HL-60/S4 treated with phorbol 12-myristate 13-acetate at 8.2 ng/mL for 4 days and 3 days (cell line): ENCODE data around the gene SV2C.

Source experiments
- in situ Hi-C: fragments of 300-500 bp; cut with MboI; formaldehyde crosslinking; loops from 2 replicates; pipeline ENCODE4 v1.15.0; 2022; ENCODE audit warnings: low sequenced_read_pairs

Gene SV2C

DNA sequence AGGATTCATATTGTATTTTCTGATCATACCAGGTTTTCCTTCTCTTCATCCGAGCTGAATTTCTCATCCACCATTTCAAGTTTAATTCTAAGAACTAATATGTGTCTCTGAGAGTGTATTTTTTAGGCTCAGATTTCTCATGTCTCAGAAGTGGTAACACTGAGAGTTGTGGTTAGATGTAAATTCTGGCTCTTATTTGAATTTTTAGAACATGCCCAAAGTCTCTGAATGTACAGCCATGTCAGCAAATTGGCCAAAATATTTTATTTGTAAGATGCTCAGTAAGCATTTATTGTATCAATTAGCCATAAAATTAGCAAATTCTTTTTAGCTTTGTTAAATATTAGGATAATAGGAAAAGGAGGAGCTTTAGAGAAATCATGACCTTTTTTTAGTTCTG lies 16.6 kb downstream of the SV2C start:
- in situ Hi-C loops, result no loop called here

DNA sequence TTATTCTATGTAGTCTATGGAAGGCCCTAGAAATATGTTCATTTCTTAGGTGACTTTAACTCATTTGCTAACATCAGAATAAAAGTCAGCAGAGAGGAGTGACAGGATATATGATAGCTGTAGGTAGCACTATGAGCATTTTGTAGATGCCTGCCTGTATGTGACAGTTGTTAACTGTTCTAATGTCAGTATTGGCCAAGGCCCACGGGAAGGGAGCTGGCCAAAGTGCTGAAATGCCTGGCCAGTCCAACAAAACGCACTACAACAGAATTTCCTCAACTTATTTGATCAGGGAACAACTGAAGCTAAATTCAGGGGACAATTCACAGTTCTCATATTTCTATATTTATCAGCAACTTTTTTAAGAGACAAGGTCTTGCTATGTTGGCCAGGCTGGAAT lies 20.8 kb downstream of the SV2C start:
- in situ Hi-C loops, result no loop called here

DNA sequence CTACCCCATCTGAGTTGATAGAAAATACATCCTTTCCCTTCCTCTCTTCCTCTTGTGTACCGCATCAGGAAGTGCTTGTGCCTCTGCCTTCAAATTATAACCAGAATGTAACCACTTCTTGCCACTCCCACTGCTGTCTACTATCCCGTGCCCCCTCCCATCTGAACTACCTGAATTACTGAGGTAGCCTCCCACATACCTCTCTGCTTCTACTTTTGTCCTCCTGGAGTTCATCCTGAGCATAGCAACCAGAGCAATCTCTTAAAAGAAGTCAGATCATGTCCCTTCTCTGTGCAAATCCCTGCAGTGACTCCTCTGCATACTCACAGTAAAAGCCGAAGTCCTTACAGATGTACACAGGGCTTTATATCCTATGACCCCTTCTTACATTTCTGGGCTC lies 23.0 kb downstream of the SV2C start:
- in situ Hi-C loops, result no loop called here

DNA sequence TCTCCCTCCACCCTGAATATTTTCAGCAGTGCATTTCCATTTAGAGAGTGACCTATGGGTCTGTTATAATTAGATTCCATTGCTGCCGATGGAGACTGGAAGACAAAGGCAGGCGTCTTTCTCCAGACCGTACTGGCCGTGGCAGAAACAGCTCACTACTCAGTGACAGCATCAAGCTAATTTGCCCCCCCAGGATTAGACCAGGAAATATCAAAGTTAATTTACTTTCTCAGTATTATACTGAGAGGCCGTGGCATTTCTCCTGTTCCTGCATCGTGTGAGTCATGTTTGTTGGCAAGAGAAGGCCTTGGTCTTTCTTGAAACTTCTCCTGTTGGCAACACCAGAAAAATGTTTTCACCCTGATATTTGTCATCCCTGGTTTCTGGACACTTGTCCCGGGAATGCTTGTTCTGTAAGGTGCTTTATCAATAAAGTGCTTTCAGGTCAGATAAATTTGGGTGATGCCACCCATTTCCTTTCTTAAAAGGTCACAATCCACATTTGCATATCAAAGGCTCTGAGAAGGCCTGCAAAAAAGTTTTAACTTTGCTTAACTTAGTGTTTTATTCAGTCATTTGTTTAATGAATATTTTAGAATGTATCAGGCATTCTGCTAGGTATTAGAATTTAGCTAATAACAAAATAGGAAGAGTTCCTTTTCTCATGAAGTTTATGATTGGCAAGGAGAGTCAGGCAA lies 28.4 kb downstream of the SV2C start:
- in situ Hi-C loops, result no loop called here

DNA sequence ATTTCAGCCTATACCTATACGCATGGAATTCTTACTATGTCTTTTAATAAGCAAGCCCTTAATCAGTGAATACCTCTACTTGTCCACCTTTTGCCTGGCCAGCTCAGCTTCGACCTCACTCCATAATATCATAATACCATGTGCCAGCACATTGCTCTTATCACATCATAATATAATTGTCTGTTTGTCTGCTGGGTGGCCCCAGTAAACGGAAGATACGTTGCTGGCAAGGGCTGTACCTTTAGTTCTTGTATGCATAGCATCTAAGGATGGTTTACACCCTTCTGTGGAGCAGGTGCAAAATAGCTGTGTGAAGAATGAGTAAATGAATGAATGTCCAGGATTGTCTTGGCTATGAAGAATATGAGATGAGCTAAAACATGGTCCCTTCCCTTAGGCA lies 29.9 kb downstream of the SV2C start:
- in situ Hi-C loops, result no loop called here

DNA sequence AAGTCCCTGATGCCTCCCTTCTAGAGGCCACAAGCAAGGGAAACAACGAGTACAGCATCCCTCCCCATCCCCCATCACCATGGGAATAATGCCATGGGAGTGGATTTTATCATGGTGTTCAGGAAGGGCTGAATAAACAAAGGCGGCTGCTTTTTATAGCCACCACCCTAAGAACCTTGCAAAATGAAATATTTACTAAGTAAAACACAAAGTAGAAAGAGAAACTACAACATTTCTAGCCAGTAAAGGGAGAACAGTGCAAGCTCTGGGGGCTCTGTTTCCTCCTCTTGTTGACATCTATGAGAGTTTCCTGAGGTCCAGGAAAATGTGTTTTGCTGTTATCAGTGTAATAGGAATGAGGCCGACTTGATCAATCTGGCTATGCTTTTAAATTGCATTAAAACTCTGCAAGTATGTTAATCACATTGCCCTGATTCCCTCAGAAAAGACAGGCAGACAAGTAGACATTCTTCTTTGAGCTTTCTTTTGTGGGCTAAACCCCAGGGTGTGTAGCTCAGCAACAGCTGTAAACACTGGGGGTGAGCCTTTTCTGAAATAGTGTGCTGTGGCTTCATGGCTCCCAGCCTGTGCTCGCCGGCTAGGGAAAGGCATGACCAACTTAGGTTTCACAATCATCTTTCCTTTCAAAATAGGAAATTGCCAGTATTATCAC lies 31.1 kb downstream of the SV2C start:
- in situ Hi-C loops, result no loop called here

DNA sequence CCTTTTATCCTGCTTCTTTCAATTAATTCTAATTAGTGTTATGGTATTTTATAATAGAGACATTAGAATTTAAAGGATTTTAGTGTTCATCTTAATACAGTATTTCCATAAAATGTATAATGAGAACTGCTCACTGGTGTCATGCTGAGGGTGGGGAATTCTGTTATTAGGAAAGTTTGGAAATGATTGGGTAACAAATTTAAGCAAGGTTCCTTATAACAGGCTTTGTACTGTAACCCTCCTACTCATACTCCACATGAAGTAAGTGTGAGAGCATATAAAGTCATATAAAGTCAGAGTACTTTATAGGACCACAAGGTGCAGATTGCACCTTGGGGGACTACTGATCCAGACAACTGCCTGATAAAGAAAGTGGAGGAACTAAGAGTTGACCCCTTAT lies 42.2 kb downstream of the SV2C start:
- in situ Hi-C loops, result no loop called here

DNA sequence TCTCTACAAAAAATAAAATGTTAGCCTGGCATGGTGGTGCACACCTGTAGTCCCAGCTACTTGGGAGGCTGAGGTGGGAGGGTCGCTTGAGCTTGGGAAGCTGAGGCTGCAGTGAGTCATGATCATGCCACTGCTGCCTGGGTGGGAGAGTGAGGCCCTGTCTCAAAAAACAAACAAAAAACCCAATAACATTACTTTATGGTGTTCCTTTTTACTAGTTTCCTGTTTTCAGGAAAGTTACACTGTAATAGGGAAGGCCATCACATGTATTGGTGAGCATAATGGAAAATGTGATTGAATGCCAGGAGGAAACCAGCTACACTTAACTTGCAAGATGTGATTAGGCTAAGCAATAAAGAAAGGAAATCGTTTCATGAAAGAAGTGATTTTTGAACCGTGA lies 42.7 kb downstream of the SV2C start:
- in situ Hi-C loops, result no loop called here

DNA sequence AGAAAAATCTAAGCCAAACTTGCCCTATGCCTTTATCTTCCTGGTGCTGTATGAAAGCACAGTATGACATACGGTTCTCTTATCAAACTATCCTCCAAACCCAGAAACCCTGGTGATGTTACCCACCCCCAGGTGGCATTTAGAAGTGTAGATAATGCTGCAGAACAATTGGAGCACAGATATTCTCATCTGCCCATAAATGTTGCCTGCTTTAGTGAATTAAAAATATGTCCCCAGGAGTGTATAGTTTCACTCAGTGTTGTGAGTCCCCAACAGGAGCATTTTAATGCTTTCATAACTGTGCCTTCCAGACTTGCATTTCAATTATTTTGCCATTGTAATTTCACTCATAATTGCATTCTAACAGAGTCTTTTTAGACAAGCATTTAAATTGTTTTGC lies 50.8 kb downstream of the SV2C start:
- in situ Hi-C loops, result no loop called here

DNA sequence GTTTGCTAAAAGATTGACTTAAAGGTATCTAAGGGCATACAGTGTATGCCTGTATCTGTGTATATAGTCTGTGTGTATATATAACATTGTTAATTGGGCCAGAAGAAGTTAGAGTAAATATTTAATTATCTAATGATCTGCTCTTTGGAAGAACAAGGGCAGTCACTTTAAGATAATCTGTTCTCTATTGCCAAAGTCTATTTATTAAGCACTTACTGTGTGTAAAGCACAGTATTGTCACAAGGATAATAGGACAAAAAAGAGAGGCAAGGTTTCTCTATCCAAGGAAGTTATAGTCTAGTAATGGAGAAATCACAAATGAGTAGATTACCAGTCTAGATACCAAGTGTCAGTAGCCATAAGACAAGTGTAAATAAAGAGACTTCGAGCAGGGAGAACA lies 51.5 kb downstream of the SV2C start:
- in situ Hi-C loops, result no loop called here

DNA sequence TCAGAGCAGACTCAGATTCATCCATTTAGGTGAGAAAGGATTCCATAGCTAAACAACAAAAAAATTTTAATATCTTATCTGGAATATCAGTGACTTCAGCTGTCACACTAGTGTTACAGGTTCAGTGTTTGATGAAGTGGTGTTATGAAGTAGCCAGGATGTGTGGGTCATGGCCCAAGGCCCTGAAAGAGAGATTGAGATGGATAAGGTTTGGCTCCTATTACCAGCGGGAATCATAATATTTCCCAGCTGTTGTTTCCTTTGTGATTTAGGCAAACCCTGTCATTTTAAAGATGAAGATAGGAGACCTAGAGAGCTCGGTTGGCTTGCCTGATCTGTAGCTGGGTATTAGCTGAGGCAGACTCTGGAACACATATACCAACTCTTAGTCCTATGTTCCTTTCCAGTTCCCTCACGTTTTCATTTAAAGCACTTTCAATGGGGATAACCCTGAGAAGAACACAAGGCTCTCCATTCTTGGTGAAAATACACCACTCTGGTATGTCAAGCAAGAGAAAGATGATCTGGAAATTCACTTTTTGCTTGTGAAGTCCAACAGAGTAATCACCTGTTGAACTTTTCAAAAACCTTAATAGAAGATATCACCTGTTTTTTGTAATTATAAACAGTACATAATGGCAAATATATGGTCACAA lies 54.8 kb downstream of the SV2C start:
- in situ Hi-C loops, result no loop called here

DNA sequence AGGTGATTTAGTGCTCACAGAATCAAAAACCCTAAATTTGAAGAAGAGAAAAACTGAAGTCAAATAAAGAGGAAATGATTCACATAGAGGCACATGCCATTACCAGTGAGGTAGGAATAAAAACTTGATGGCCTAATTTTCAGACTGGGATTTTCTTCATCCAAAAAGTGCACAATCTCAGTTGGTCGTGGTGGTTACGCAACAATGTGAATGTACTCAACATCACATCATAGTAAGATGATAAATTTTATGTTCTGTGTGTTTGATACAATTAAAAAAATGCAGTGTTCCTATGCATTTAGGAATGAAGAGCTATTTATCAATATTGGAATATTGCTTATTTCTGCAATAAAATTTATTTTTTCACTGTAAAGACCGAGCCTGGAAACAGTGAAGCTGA lies 60.7 kb downstream of the SV2C start:
- in situ Hi-C loops, result no loop called here

DNA sequence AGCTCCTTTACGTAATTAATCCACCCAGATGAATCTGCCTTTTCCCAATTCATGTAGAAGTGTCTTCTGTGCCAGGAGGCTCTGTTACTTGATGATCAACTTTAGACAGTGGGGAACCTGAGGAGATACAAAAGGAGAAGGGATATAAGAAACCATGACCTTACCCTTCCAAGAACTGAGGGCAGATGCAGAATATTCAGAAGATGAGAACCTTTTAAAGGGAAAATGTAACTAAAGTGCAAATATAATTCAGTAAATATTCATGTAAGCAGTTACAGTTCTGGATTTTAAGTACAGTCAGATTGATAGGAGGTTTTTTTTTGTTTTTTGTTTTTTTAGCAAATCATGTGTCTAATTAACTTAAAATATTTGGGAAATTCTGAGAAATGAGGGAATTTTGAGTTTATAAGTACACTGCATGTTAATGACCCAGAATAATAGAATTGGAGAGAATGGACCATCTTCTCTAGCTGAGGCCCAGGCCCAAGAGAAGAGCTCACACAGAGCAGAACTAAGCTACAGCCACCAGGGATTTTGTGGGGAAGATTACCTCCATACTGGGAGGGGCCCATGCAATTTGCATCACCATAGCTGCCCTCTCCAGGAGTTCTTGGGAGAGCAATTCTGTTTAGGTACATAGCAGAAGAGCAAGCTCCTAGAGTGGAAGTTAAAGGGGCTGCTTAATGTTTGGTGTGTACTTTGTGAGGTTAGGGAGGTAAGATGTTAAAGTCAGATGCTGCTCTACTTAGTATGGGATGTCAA lies 61.5 kb downstream of the SV2C start:
- in situ Hi-C loops, result no loop called here

DNA sequence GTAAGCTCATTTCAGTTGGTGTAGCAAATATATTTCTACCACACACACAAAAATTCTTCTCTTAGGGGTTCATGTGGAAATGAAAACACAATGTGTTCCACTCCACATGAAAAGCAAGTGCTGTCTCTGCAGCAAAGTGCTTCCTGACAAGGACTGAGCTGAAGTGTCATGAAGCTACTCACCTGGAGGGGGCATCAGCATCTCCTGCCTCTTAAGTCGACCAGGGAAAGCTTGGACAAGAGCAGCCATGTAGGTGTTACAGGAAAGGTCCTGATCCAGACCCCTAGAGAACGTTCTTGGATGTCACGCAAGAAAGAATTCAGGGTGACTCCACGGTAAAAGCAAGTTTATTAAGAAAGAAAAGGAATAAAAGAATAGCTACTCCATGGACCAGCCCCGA lies 62.8 kb downstream of the SV2C start:
- in situ Hi-C loops, result no loop called here

DNA sequence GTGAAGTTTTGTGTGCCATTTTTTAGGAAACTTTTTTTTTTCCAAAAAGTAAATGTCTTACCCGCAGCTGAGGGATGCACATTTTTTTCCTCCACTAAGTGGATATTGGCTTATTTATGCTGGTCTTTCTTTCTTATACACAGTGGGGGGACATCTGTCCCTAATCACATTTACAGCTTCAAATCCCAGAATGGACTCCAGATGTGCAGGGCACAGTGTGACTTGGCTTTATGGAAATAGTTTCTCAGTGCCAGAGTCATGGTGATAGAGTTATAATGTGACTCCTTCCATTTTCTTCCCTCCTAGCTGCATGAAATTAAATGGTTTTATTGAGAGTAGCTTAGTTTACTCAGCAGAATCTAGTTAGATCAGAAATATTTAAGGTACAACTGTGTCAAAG lies 66.5 kb downstream of the SV2C start:
- in situ Hi-C loops, result no loop called here

DNA sequence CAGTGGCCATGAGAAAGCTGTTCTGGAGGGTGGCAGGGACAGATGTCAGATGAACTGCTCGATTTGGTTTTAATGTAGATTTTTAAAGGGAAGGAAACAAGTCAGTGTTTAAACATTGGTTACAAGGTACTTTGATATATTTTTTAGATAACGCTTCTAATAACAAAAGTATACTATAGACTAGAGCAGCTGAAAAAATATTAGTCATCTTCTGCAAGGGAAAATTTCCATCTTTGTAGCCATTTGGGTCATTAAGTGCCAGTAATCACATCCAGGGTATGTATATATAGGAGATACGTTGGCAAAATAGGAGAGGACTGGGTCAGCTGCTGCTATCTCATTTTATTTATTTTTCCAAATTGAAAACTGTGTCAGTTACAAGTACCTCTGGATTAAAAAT lies 69.0 kb downstream of the SV2C start:
- in situ Hi-C loops, result no loop called here

DNA sequence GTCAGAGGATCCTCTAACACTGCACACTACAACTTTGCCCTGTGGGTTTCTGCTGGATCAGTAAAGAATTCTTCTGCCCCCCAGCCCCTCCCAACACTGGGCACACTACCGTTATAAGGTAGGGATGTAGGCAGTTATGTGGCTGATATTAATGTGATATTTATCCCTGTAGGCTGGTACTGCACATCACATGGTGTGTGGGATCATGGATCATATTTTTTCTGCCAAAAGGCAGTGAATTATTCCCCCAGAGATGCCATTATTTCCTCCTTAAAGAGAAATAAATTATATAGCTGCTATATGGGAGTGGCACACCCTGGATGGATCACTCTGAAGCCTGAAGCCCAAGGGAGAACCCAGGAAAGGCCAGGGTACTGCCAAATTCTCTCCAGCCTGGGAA lies 69.5 kb downstream of the SV2C start:
- in situ Hi-C loops, result no loop called here

DNA sequence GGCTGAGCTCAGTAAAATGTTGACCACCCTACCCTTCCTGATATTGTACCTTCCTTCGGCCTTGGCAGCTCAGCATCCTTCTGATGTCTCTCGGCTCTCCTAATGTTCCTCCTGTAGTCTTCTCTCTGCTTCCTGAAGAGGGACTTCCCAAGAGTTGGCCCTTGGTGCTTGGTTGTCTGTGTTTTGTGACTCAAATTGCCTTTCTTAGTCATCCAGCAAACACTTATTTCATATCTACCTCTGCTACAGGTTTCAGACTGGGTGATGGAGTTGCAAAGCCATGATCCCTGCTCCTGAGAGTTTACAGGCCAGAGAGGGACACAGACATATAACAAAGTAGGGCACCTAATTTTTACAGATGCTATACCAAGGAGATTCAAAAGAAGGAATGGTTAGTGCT lies 70.1 kb downstream of the SV2C start:
- in situ Hi-C loops, result no loop called here

DNA sequence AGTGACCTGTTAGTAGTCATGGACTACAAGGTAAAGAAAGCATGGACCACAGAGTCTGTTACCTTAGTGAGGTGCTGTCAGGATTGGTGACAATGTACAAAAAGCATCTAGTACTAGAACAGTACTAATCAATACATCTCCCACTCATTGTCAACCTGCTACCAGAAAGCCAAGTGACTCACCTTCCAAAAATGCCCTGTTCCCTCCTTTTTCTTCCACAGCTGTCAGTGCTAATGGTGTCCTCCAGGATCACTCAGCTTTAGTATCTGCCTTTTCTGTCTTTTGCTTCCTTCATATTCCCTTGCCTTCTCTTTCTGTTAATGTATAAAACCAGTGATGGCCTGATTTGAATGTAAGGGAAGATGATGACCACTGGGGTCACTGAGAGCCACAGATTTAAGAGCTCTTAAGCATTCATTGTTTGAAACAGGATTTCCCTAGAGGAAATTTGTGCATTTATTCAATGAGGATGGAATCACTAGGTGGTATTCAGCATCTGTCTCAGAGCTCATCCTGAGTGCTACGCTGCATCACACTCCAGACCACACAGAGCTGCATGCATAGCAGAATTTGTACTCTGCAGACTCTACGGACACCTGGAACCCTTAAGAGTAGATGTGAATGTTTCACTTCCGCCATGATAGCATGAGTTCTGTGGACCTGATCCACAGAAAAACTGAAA lies 71.0 kb downstream of the SV2C start:
- in situ Hi-C loops, result no loop called here

DNA sequence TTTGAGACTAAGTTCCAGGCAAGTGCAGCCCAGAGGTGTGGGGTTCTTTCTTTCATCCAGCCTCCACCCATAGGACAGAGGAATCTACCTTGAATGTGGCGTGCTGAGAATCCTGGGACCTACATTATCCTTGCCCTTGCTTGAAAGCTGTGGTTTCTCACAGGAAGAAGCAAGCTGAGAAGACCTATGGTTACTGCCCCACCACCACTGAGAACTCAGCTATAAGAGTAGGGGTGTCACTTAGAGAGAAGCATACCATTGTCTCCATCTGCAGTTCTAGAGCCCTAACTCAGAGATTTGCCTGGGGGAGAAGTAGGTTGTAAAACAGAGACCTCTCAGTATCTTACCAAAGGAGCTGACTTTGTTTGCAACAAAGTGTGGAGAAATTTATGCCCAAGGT lies 72.4 kb downstream of the SV2C start:
- in situ Hi-C loops, result no loop called here

DNA sequence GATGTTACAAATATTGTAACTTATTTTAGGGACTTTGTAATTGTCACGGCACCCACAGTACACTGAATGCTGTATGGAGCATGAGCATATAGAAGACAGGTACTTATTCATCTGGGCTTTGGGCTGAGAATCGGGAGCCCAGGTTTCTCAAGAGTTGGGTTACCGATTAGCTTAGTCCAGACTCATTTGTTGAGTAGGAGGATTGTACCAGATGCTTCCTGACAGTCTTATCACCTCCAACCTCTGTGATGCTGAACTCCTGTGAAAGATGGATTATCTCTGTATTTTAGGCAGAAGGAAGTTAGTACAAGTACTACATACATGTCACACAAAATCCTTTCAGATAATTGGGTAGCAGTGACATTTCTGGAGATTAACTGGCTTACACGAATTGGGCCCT lies 79.2 kb downstream of the SV2C start:
- in situ Hi-C loops, result no loop called here
